ENCODE data around the gene FAM216B.

FAM216B gene

DNA sequence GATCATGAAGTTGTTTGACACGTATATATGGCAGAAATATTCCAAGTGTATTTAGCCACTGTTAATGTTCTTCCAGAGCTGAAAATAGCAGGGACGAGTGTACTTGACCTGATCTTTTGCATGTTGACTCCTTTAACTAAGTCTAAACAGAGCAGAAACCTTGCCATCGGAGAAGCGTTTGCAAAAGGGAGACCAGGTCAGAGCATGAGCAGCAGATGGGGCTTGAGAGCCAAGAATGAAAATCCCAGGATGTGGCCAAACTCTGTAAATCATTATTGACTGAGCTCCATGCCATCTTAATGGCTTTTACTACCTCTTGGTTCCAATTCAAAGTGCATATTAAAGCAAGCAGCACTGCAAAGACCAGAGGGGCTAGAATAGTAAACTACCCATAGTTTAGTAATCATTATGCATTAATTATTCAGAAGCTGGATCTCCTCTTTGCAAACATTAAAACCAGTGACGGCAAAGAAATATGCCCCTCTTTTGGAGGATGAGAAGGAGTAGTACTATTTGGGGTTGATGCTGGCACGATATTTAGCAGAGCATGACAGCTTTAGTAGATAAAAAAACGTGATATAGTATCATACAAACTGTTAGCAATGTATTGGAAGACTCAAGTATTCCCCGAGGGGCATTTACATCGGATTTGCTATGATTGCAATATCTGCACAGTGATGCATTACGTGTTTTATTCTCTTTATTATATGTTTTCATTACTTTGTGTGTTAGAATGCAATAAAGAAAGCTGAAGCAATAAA lies 55.7 kb downstream of the FAM216B start:
- DNase-seq, result no peak

Measured in activated gamma-delta T cell (primary cell).